NCI-H2196 treated with DMSO at 0.1 percent for 48 hours (cell line): ENCODE results near the gene KCNH6.

ENCODE experiments used
- DNase-seq: peaks from one replicate; lab custom pipeline; 2025; ENCODE audit not compliant: unreplicated experiment; lab: John Stamatoyannopoulos, UW

KCNH6 gene

DNA sequence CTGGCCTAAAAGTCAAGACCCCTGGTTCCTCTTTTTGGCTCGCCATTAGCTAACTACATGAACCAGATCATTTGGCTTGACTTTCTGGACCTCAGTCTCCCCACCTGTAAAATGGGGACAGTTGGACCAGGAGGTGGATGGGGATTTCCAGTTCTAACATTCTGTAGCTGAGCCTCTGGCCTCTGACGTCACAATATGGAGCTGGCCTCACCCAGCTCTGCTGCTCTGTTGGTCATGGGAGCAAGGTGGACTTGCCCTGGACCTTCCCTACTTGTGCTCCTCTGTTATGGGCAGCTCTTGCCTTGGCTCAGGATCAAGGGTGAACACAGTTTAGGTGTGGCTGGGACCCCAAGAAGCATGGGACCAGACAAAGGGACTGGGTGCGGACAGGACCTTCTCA lies 16.5 kb upstream of the KCNH6 start:
- no peak for DNase-seq

DNA sequence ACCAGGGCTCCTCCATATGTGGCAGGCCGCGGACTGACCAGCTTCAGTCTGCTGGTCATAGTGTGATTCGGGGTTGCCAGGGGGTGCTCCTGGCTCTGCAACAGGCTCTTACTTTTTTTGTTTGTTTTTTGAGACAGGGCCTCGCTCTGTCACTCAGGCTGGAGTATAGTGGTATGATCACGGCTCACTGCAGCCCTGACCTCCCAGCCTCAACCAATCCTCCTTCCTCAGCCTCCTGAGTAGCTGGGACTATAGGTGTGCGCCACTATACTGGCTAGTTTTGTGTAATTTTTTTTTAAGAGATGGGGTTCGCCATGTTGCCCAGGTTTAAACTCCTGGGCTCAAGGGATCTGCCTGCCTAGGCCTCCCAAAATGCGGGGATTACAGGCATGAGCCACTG lies 11.8 kb upstream of the KCNH6 start:
- no peak for DNase-seq

GRCh38 chr17:63512388-63512787 lies 10.8 kb upstream of the KCNH6 start:
- DNase-seq = no peak

- DNase-seq = no peak
Measured at GRCh38 chr17:63512896-63513644, 10.1 kb upstream of the KCNH6 start.

DNA sequence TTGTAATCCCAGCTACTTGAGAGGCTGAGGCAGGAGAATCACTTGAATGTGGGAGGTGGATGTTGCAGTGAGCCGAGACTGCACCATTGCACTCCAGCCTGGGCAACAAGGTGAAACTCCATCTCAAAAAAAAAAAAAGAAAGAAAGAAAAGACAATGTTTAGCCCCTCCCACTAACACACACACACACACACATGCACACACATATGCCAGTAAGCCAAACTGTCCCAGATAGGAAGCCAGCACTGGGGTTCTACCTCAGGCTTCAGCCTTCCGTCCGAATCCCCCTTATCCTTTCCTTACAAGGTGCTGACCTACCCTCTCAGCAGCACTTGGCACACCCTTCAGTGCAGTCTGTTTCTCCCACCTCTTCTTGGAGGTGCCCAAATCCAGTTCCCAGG lies 8.7 kb upstream of the KCNH6 start:
- DNase-seq = no peak

GRCh38 chr17:63514974-63515373 lies 8.2 kb upstream of the KCNH6 start:
- DNase-seq = no peak

DNA sequence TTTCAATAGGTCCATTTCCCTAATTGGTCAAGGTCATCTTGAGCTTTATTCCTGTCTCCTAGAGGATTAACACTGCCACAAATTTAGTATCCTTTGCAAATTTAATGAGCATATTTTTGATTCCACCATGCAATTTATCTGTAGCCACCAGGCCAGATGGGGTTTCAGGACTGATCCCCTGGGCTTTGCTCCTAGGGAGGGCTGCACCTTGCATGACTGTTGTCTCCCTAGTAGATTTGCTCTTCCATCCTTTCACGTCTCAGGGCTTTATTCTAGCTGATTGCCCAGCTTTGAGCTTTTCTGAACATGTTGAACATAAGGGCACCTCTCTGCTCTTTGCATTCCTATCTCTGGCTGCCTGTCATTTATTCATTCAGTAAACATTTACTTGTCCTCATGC lies 7.7 kb upstream of the KCNH6 start:
- no peak for DNase-seq

DNA sequence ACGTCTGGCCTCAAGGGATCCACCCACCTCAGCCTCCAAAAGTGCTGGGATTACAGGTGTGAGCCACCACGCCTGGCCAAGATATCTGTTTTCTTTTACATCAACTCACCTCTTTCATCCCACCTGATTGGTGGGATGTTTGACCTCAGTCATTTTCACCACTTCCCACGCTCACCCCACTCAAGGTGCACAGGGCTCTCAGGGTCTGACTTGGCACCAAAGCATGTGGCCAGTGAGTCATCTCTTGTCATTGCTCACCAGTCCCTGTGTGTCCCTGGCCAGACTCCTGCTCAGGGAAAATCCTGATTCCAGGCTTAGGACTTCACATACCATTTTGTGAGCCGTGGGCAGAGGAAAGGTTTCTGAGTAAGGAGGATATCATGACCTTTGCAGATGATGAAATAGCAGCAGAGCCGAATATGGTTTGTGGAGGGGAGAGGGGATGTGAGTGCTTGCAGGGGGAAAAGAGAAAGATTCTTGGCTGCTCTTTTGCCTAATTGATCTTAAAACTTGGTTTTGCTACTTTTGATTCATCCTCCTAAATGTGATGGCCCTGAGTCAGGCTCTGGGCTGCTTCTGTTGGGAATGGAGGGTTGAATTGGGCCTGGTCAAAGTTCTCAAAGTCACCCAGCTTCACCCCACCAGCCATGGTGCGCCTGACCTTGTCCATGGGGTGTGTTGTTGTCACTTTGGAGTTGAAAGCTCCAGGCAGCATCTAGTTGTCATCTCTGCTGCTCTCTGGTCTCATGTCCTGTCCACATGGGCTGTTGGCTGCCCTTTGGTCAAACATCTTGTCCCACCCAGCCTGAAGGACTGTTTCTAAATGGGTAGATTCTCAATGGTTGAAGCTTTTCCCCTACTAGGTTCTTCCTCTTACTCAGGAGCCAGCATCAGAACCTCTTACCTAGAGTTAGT lies 6.0 kb upstream of the KCNH6 start:
- no peak for DNase-seq

- DNase-seq = no peak
Measured at GRCh38 chr17:63517825-63518534, 5.2 kb upstream of the KCNH6 start.

DNA sequence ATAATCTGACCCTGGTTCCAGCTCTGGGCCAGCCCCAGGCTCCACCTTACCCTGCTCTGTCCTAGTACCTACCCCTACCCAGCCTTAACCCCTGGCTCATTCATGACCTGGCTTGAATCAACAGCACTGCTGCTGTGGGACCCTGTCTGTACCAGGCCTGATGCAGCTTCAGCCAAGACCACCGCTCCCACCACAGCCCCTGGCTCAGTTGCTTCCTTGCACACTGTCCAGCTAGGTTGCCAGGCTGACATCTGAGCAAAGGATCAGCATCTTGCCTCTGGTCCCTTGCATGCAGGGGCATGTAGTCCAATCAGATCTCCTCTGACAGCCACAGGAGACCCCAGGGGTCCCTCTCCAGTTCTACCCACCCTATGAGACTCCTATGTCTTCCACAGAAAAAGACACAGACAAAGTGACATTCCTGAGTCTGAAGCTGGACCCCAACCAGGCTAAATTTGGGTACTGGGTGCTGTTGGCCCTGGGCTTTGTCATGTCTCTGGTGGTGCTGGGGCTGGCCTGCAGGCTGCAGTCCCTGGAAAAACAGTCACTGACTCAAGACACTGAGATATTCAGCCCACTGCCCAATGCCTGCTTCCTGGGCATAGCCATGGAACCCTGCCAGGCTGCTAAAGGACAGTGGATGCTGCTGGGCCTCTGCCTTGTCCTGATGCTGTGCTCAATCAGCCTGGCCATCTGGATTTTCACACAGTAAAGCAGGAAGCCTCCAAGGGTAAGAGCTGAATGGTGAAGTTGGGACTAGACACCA lies 3.9 kb upstream of the KCNH6 start:
- no peak for DNase-seq

GRCh38 chr17:63519972-63520882 lies 2.9 kb upstream of the KCNH6 start:
- peak; percentile 81 for DNase-seq

GRCh38 chr17:63524051-63524450 lies 893 bp downstream of the KCNH6 start:
- no peak for DNase-seq

GRCh38 chr17:63525190-63525946 lies 2.2 kb downstream of the KCNH6 start:
- no peak for DNase-seq

- DNase-seq = no peak
Measured at GRCh38 chr17:63526861-63527260, 3.7 kb downstream of the KCNH6 start.

DNA sequence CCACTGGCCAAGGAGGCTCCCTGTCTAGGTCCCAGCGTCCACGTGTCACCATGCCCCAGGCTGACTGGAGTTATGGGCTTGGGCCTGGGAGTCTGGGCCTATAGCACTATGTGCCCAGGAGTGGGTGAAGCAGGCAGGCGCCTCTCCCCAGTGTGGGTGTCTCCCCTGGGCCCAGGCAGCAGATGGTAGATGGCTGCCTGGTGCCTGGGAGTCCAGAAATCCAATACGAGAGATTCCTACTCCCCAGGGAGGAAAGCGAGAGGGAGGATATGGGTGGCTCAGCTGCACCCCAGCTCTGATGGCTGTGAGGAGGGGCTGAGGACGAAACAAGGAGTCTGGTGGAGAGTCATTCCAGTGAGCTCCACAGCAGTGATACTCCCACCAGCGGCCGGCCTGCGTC lies 5.0 kb downstream of the KCNH6 start:
- DNase-seq = no peak

DNA sequence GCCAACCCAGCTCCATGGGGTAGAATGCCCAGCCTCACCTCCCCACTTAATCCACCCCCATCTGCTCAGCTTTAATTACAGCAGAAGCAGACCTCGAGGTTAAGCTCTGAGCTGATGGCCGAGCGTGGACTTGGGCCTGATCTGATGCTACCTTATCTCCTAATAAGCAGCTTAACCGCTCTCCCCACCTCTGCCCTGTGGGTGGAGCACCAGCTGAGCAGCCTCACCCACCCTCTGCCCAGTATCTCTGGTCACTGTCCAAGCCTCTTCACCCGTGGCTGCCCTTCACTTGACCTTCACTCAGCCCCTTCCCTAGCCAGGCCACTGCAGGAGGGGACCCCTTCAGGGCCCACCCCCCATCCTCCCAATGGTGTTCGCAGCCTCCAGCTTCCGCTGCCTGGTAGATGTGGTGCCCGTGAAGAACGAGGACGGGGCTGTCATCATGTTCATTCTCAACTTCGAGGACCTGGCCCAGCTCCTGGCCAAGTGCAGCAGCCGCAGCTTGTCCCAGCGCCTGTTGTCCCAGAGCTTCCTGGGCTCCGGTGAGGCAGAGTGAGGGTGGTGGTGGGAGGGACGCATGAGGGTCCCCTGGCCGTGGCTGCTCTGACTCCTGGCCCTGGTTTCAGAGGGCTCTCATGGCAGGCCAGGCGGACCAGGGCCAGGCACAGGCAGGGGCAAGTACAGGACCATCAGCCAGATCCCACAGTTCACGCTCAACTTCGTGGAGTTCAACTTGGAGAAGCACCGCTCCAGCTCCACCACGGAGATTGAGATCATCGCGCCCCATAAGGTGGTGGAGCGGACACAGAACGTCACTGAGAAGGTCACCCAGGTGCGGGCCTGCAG lies 6.8 kb downstream of the KCNH6 start:
- DNase-seq = no peak

- DNase-seq = no peak
Measured at GRCh38 chr17:63530557-63531021, 7.4 kb downstream of the KCNH6 start.
